HEK293 (cell line): Measurements from ENCODE around the gene DNAJC30.

Source experiments
- CTCF ChIA-PET: fragments of 350-600 bp; formaldehyde crosslinking; extraction: SDS; loops from one replicate; lab custom pipeline; 2021; ENCODE audit warnings: antibody characterized with exemption; lab: Yijun Ruan, JAX
- POLR2A ChIA-PET: fragments of 300-600 bp; formaldehyde crosslinking; extraction: SDS; loops from one replicate; lab custom pipeline; 2020; ENCODE audit warnings: antibody characterized with exemption, inconsistent platforms; lab: Yijun Ruan, JAX
- H3K27ac ChIP-seq: fragments of 200-500 bp; sonication (Bioruptor generic); 2 replicates; pipeline ENCODE4 v1.5.1; 2014; ENCODE audit warnings: low read depth, low read length, control low read depth, inconsistent platforms; ENCODE audit errors: extremely low read depth
- H3K36me3 ChIP-seq, 2 experiments: fragments of 200-500 bp in 1 of 2; sonication (Bioruptor generic) in 1 of 2; 1 replicate in 1 of 2; 2 replicates in 1 of 2; pipeline ENCODE4 v1.5.1; 2014 to 2017; ENCODE audit warnings: inconsistent platforms in 2 of 2, low read length in 2 of 2; ENCODE audit not compliant: control insufficient read depth in 2 of 2, insufficient read depth in 1 of 2
- H3K4me1 ChIP-seq: fragments of 200-500 bp; sonication (Bioruptor generic); 2 replicates; pipeline ENCODE4 v1.5.1; 2014; ENCODE audit warnings: mild to moderate bottlenecking, low read length, inconsistent platforms; ENCODE audit not compliant: control insufficient read depth, insufficient read depth
- H3K4me3 ChIP-seq: 2 replicates; pipeline ENCODE4 v1.5.1; 2011; ENCODE audit warnings: low read depth, mild to moderate bottlenecking, control low read depth, low read length, moderate library complexity
- H3K9me3 ChIP-seq: fragments of 200-500 bp; sonication (Bioruptor generic); 2 replicates; pipeline ENCODE4 v1.5.1; 2014; ENCODE audit warnings: low read depth, low read length, inconsistent platforms; ENCODE audit not compliant: control insufficient read depth, insufficient read depth
- CTCF ChIP-seq: fragments of 450-650 bp; formaldehyde crosslinking; IDR thresholded peaks from 2 replicates; pipeline ENCODE4 v1.5.1; 2016; ENCODE audit warnings: missing biosample characterization, missing genetic modification characterization
- EGR2 ChIP-seq: fragments of 450-650 bp; formaldehyde crosslinking; IDR thresholded peaks from 2 replicates; pipeline ENCODE4 v1.5.1; 2016; ENCODE audit warnings: low read depth, missing biosample characterization, missing genetic modification characterization
- HOXD13 ChIP-seq: sonication (generic); formaldehyde crosslinking; IDR thresholded peaks from 2 replicates; pipeline ENCODE4 v1.8.0; 2022; ENCODE audit warnings: missing genetic modification reagents, borderline replicate concordance
- PRDM4 ChIP-seq: fragments of 450-650 bp; formaldehyde crosslinking; IDR thresholded peaks from 2 replicates; pipeline ENCODE4 v1.5.1; 2017; ENCODE audit warnings: missing biosample characterization, missing genetic modification characterization
- SCRT1 ChIP-seq: fragments of 450-650 bp; formaldehyde crosslinking; IDR thresholded peaks from 2 replicates; pipeline ENCODE4 v1.5.1; 2016; ENCODE audit warnings: missing biosample characterization, missing genetic modification characterization, borderline replicate concordance
- SETDB1 ChIP-seq: IDR thresholded peaks from one replicate; pipeline ENCODE4 v1.6.1; 2017; ENCODE audit warnings: mild to moderate bottlenecking, low read length, moderate library complexity, mixed read lengths; ENCODE audit not compliant: insufficient read length
- ZNF10 ChIP-seq: fragments of 450-650 bp; formaldehyde crosslinking; IDR thresholded peaks from 2 replicates; pipeline ENCODE4 v1.5.1; 2017; ENCODE audit warnings: missing biosample characterization, missing genetic modification characterization
- ZNF121 ChIP-seq: fragments of 450-650 bp; formaldehyde crosslinking; IDR thresholded peaks from 2 replicates; pipeline ENCODE4 v1.5.1; 2016; ENCODE audit warnings: missing biosample characterization, missing genetic modification characterization
- ZNF211 ChIP-seq: fragments of 450-650 bp; formaldehyde crosslinking; IDR thresholded peaks from 2 replicates; pipeline ENCODE4 v1.5.1; 2016; ENCODE audit warnings: low read depth, missing biosample characterization, missing genetic modification characterization
- ZNF239 ChIP-seq: fragments of 450-650 bp; formaldehyde crosslinking; IDR thresholded peaks from 2 replicates; pipeline ENCODE4 v1.5.1; 2016; ENCODE audit warnings: missing biosample characterization, missing genetic modification characterization
- ZNF26 ChIP-seq: fragments of 450-650 bp; formaldehyde crosslinking; IDR thresholded peaks from 2 replicates; pipeline ENCODE4 v1.5.1; 2016; ENCODE audit warnings: missing biosample characterization, missing genetic modification characterization
- ZNF350 ChIP-seq: fragments of 450-650 bp; formaldehyde crosslinking; IDR thresholded peaks from 2 replicates; pipeline ENCODE4 v1.5.0; 2017; ENCODE audit warnings: missing biosample characterization, mild to moderate bottlenecking, missing genetic modification characterization
- ZNF394 ChIP-seq: fragments of 450-650 bp; formaldehyde crosslinking; IDR thresholded peaks from 2 replicates; pipeline ENCODE4 v1.5.1; 2016; ENCODE audit warnings: missing biosample characterization, missing genetic modification characterization, mild to moderate bottlenecking, moderate library complexity, borderline replicate concordance
- ZNF561 ChIP-seq: fragments of 450-650 bp; IDR thresholded peaks from 2 replicates; pipeline ENCODE4 v1.5.1; 2018; ENCODE audit warnings: missing biosample characterization, missing genetic modification characterization, borderline replicate concordance
- ZNF792 ChIP-seq: fragments of 450-650 bp; formaldehyde crosslinking; IDR thresholded peaks from 2 replicates; pipeline ENCODE4 v1.5.1; 2016; ENCODE audit warnings: missing biosample characterization, missing genetic modification characterization
- ZSCAN16 ChIP-seq: fragments of 450-650 bp; formaldehyde crosslinking; IDR thresholded peaks from 2 replicates; pipeline ENCODE4 v1.5.1; 2016; ENCODE audit warnings: missing biosample characterization, missing genetic modification characterization
- ZSCAN18 ChIP-seq: fragments of 450-650 bp; formaldehyde crosslinking; IDR thresholded peaks from 2 replicates; pipeline ENCODE4 v1.5.1; 2016; ENCODE audit warnings: missing biosample characterization, missing genetic modification characterization

Gene DNAJC30

GRCh38 chr7:73702665-73703064 lies 19.4 kb upstream of the DNAJC30 start (continued):
- no peak for TF ChIP-seq ZSCAN18 (tag by site-specific recombination)

GRCh38 chr7:73702226-73702625 lies 19.0 kb upstream of the DNAJC30 start:
- CTCF ChIA-PET = interaction anchor here (1.3 to 2.4 kb wide), 5 partner anchors 24 to 95 kb away, joined by 4 to 12 read pairs (median 6); no protein-coding TSS in a partner anchor
- Histone ChIP-seq H3K27ac (no peak overlapping the region), H3K36me3 (peaks cover 0 to 59% of the 10 kb centered on the region in 2 experiments; a peak in 2 of 3 replicates), H3K4me3 (no peak overlapping the region), H3K4me1 (no peaks in the 10 kb centered on the region), H3K9me3 (no peaks in the 10 kb centered on the region)
- no peak for TF ChIP-seq ZSCAN18 (tag by site-specific recombination)
- TF ChIP-seq ZNF26 (tag by site-specific recombination) = no peak
- TF ChIP-seq ZNF211 (tag by site-specific recombination) = no peak
- no peak for TF ChIP-seq ZNF792
- TF ChIP-seq EGR2 (tag by site-specific recombination) = no peak
- 0 out of 2 replicates have a peak, but pooled peaks have one; percentile 20 for TF ChIP-seq PRDM4
- POLR2A ChIA-PET = interaction anchor here (0.7 to 1.0 kb wide), 2 partner anchors 13 to 14 kb away, joined by 3 to 4 read pairs; no protein-coding TSS in a partner anchor

GRCh38 chr7:73701357-73701995 lies 18.2 kb upstream of the DNAJC30 start:
- Histone ChIP-seq H3K4me3 (no peak overlapping the region), H3K9me3 (no peaks in the 10 kb centered on the region), H3K36me3 (peaks cover 4 to 66% of the 10 kb centered on the region in 2 experiments; a peak in 2 of 3 replicates), H3K27ac (no peak overlapping the region), H3K4me1 (no peaks in the 10 kb centered on the region)
- POLR2A ChIA-PET = interaction anchor here (0.6 to 1.6 kb wide), 2 partner anchors 16 to 95 kb away, joined by 4 read pairs; no protein-coding TSS in a partner anchor
- CTCF ChIA-PET = interaction anchor here (0.7 to 2.4 kb wide), 10 partner anchors 9 to 95 kb away, joined by 3 to 12 read pairs (median 4); no protein-coding TSS in a partner anchor
- TF ChIP-seq ZNF350 (no peak), SCRT1 (tag by site-specific recombination) (peak; percentile 63; the same call in 1 of the 2 replicates), SETDB1 (no peak), ZNF10 (0 out of 2 replicates have a peak, but pooled peaks have one; percentile 32), HOXD13 (CRISPR knock-in tag) (no peak), ZNF239 (tag by site-specific recombination) (no peak), CTCF (tag by site-specific recombination) (peak; percentile 71), ZSCAN16 (tag by site-specific recombination) (no peak), ZNF121 (peak; percentile 96), ZNF561 (tag by site-specific recombination) (no peak), ZNF394 (tag by site-specific recombination) (no peak)
